Activated CD4-positive, alpha-beta memory T cell treated with anti-CD3 and anti-CD28 coated beads for 36 hours (primary cell): ENCODE results near the gene AASDHPPT. TPM values are rescaled to one million over a fixed set of nuclear protein-coding genes. Genes with fewer than 3 reads are reported as not detected.
A peak's percentile ranks its signal among the peaks of the same experiment; 100 is the strongest.
"Not testable (repeated sequence)": the region's sequence is repeated elsewhere in the genome, so short reads cannot be mapped to it uniquely, and the experiment has no call there.

Experiments used
- CTCF ChIA-PET: fragments of 350-600 bp; sonication (Branson Sonifier 250); formaldehyde crosslinking; loops from one replicate; lab custom pipeline; 2021; ENCODE audit warnings: antibody characterized with exemption, inconsistent platforms; lab: Charles Lee
- POLR2A ChIA-PET: fragments of 350-600 bp; sonication (Branson Sonifier 250); formaldehyde crosslinking; loops from one replicate; lab custom pipeline; 2021; ENCODE audit warnings: antibody characterized with exemption; lab: Charles Lee
- DNase-seq: peaks from one replicate; pipeline ENCODE4 v3.0.0-alpha.2; 2020
- H3K27ac Mint-ChIP-seq: one replicate; pipeline ENCODE4 v1.8.0; 2021; ENCODE audit warnings: mixed read lengths
- H3K27me3 Mint-ChIP-seq: one replicate; pipeline ENCODE4 v1.8.0; 2021; ENCODE audit warnings: mixed read lengths
- H3K36me3 Mint-ChIP-seq: one replicate; pipeline ENCODE4 v1.8.0; 2021; ENCODE audit warnings: mixed read lengths
- H3K4me1 Mint-ChIP-seq: one replicate; pipeline ENCODE4 v1.8.0; 2021; ENCODE audit warnings: low read depth, mixed read lengths
- H3K4me3 Mint-ChIP-seq: one replicate; pipeline ENCODE4 v1.8.0; 2021; ENCODE audit warnings: mild to moderate bottlenecking, mixed read lengths
- H3K9me3 Mint-ChIP-seq: one replicate; pipeline ENCODE4 v1.8.0; 2021; ENCODE audit warnings: mixed read lengths
- intact Hi-C: fragments of 100-400 bp; cut with micrococcal nuclease; formaldehyde crosslinking; loops from one replicate; pipeline ENCODE4 v1.15.1; 2023
- total RNA-seq, 2 experiments: library from RNA; stranded (reverse); gene quantifications; one replicate each; pipeline ENCODE4 v1.2.3, GENCODE V29; 2021

AASDHPPT gene, protein sequence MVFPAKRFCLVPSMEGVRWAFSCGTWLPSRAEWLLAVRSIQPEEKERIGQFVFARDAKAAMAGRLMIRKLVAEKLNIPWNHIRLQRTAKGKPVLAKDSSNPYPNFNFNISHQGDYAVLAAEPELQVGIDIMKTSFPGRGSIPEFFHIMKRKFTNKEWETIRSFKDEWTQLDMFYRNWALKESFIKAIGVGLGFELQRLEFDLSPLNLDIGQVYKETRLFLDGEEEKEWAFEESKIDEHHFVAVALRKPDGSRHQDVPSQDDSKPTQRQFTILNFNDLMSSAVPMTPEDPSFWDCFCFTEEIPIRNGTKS
- 10 to 100 TPM; 39.4 to 41.8 TPM for total RNA-seq

DNA sequence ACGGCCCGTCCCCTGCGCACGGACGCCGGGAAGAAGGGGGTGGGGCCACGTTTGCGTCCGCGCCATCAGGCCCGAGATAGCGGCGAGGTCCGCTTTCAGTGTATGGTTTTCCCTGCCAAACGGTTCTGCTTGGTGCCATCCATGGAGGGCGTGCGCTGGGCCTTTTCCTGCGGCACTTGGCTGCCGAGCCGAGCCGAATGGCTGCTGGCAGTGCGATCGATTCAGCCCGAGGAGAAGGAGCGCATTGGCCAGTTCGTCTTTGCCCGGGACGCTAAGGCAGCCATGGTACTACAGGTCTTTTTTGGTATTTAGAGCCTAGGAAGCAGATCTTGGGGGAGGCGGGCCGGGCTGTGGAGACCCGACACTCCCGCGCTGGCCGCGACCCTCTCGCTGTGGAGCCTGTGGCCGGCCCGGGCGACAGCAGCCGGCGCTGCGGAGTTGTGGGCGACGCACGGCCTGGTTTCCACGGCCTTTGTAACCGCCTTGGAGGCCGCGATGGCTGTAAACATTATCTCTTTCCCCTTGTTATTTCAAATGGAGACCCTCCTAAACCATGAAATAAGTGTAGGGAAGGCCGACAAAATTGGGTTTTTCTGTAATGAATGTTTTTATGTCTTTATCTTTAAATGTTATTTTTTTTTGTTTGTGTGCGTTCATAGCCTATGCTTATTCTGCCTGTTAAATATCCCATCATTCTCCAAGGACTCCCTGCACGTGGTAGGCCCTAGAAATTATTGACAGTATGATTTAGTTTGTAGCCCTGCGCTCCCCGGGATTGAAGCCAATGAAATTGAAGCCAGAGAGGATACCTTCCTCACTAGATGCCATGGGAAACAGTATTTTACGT, at the start of gene AASDHPPT:
TSS of gene AASDHPPT (plus strand) at position 54 of the 847 bp plus-strand sequence. CDS start at position 103, 49 bp downstream.
- Mint-ChIP-seq H3K4me1 (peaks cover 58% of the 10 kb centered on the region), H3K27me3 (no peaks in the 10 kb centered on the region), H3K27ac (peak within 1 kb of the TSS; percentile 96), H3K9me3 (no peaks in the 10 kb centered on the region), H3K4me3 (peak within 1 kb of the TSS; percentile 96), H3K36me3 (peaks cover 20% of the 10 kb centered on the region)
- DNase-seq: no peak
- ChIA-PET POLR2A (interaction anchor here (1.3 to 2.6 kb wide), 4 partner anchors 7 to 16 kb away, joined by 4 to 6 read pairs (median 4); no protein-coding TSS in a partner anchor), CTCF (interaction anchor here (0.9 to 1.8 kb wide), 3 partner anchors 9 to 15 kb away, joined by 4 to 10 read pairs (median 8); no protein-coding TSS in a partner anchor)
- intact Hi-C loops: loop anchor here (1.0 to 5.0 kb wide), 6 partner anchors 13 to 1487 kb away; partner anchors contain the start of genes ALKBH8, CWF19L2 and MSANTD4

DNA sequence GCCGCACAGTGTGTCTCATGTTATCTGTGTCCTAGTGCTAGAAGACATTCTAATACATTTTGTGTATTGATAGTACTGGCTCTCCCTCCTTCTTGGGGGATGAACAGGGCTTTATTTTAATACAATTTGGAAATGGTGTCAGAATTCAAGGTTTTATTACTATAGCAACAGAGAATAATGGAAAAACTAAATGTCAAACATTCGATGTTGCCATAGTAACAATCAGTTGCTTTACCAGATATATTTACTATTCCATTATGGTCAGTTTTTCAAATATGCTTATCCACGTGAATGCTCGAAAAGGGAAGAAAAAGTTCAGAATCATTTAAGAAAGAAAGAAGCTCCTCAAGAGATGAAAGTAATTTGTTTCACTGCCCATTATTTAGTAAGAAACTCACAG, 46.9 kb upstream of the AASDHPPT start:
- no peak for DNase-seq
- peaks cover 7% of the 10 kb centered on the region for H3K9me3 Mint-ChIP-seq
- peaks cover 4% of the 10 kb centered on the region for H3K4me1 Mint-ChIP-seq
- H3K36me3 Mint-ChIP-seq: no peaks in the 10 kb centered on the region
- ChIA-PET CTCF (no interaction called here), POLR2A (no interaction called here)
- no peak overlapping the region for H3K4me3 Mint-ChIP-seq
- H3K27me3 Mint-ChIP-seq: peaks cover 28% of the 10 kb centered on the region
- no peak overlapping the region for H3K27ac Mint-ChIP-seq
- intact Hi-C loops: loop anchor here (1.0 kb wide), 1 partner anchor 8 kb away; the partner anchor contains the start of gene MSANTD4

DNA sequence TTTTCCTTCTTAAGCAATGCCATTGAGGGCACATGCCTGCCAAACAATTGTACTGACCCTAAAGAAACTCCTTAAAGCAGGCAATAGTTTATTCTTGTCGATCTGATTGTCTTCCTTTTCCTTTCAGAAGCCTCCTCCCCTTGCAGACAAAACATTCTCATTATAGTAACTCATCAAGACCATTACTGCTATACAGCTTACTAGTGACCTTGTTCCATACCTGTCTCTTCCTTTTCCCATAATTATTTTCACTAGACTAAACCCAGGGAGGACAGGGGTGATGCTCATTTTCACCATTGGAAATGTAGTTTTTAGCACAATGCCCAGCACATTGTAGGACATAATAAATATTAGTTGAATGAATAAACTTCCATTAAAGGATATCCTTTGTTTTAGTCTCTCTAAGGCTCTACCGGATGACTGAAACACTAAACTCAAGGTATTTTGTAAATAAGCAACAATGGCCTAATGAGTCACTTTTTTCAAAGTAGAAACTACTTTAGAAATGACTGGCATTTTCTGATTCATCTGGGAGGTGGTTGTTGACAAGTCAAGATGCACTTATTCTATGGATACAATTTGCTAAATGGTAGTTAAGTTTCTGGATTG, 46.2 kb upstream of the AASDHPPT start:
- H3K4me3 Mint-ChIP-seq: no peak overlapping the region
- POLR2A ChIA-PET: no interaction called here
- intact Hi-C loops: loop anchor here (1.0 kb wide), 1 partner anchor 9 kb away; the partner anchor contains the start of gene MSANTD4
- no peak overlapping the region for H3K27ac Mint-ChIP-seq
- H3K4me1 Mint-ChIP-seq: peaks cover 4% of the 10 kb centered on the region
- H3K9me3 Mint-ChIP-seq: peaks cover 7% of the 10 kb centered on the region
- H3K36me3 Mint-ChIP-seq: no peaks in the 10 kb centered on the region
- no peak for DNase-seq
- peaks cover 30% of the 10 kb centered on the region for H3K27me3 Mint-ChIP-seq
- CTCF ChIA-PET: no interaction called here

DNA sequence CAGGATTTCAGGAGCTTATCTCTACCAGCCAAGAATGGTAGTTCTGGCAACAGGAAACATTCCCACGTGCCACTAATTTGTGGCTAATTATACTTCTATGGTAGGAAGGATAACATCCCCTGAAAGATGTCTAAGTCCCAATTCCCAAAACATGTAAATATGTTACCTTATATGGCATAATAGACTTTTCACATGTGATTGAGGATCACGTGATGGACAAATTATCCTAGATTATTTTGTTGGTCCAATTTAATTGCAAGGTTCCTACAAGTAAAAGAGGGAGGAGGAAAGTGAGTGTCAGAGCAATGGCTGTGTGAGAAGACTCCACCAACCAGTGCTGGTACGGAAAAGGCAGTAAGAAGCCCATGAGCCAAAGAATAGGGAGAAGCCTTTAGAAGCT, 45.5 kb upstream of the AASDHPPT start:
- H3K36me3 Mint-ChIP-seq: no peaks in the 10 kb centered on the region
- peaks cover 31% of the 10 kb centered on the region for H3K27me3 Mint-ChIP-seq
- intact Hi-C loops: loop anchor here (1.0 kb wide), 1 partner anchor 10 kb away; the partner anchor contains the start of gene MSANTD4
- no peak overlapping the region for H3K4me3 Mint-ChIP-seq
- CTCF ChIA-PET: no interaction called here
- peaks cover 4% of the 10 kb centered on the region for H3K4me1 Mint-ChIP-seq
- DNase-seq: no peak
- peaks cover 5% of the 10 kb centered on the region for H3K9me3 Mint-ChIP-seq
- H3K27ac Mint-ChIP-seq: no peak overlapping the region
- POLR2A ChIA-PET: no interaction called here

DNA sequence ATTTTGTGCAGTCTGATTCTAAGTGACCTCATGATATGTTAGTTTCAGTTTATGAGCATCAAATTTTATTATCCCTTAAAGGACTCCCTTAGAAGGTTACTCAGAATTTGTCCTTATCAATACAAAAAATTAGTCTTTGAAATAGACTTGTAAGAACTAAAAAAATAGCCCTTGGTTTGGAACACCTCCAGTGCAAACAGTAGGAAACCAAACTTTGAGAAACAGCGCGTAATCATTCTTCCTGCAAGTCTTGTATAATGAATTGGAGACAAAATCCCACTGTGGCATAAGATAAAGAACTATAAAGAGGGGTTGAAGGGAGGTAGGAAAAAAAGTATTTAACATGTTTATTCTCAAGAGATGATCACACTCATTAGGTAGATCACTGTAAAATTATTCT, 44.6 kb upstream of the AASDHPPT start:
- Mint-ChIP-seq H3K27ac (no peak overlapping the region), H3K27me3 (peaks cover 33% of the 10 kb centered on the region), H3K4me1 (peaks cover 4% of the 10 kb centered on the region), H3K36me3 (no peaks in the 10 kb centered on the region), H3K4me3 (no peak overlapping the region), H3K9me3 (no peaks in the 10 kb centered on the region)
- POLR2A ChIA-PET: no interaction called here
- CTCF ChIA-PET: no interaction called here
- intact Hi-C loops: no loop called here
- no peak for DNase-seq

DNA sequence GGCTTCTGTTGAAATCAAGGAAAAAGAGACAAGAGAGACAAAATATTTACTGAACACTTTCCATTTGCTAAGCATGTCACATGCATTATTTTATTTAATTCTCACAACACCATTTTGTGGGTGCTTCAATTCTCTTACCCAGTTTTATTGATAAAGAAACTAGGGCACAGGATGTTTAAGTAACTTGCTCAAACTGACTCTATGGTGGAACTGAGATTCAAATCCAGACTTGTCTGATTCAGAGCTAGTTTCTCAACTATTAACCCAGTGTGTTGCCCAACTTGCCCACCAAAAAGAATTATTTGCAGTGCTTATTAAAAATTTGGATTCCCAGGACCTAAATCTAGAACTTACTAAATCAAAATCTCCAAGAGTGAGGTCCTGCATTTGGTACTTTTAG, 33.9 kb upstream of the AASDHPPT start:
- ChIA-PET POLR2A (no interaction called here), CTCF (no interaction called here)
- peaks cover 7% of the 10 kb centered on the region for H3K27me3 Mint-ChIP-seq
- DNase-seq: no peak
- no peak overlapping the region for H3K4me3 Mint-ChIP-seq
- intact Hi-C loops: no loop called here
- H3K4me1 Mint-ChIP-seq: peaks cover 3% of the 10 kb centered on the region
- no peaks in the 10 kb centered on the region for H3K36me3 Mint-ChIP-seq
- H3K27ac Mint-ChIP-seq: no peak overlapping the region
- H3K9me3 Mint-ChIP-seq: no peaks in the 10 kb centered on the region

DNA sequence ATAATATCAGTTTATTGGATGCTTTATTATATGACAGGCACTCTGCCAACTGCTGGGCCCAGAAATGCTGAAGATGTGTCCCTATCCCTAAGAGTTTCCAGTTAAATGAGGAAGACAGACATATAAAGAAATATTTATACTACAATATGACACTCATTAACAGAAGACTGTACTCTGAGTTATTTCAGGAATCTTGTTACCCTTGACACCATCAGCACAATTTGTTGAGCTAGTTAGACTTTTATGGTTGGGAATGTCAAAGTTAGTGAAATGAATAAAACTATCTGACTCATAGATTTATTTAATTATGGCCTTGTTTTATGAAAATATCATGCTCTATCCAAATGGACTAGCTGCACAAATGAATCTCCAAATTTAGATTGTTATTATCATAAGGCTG, 29.8 kb upstream of the AASDHPPT start:
- peaks cover 3% of the 10 kb centered on the region for H3K4me1 Mint-ChIP-seq
- no peaks in the 10 kb centered on the region for H3K9me3 Mint-ChIP-seq
- H3K27me3 Mint-ChIP-seq: peaks cover 3% of the 10 kb centered on the region
- H3K36me3 Mint-ChIP-seq: no peaks in the 10 kb centered on the region
- intact Hi-C loops: no loop called here
- no peak overlapping the region for H3K27ac Mint-ChIP-seq
- no peak overlapping the region for H3K4me3 Mint-ChIP-seq
- CTCF ChIA-PET: no interaction called here
- POLR2A ChIA-PET: no interaction called here
- DNase-seq: no peak

DNA sequence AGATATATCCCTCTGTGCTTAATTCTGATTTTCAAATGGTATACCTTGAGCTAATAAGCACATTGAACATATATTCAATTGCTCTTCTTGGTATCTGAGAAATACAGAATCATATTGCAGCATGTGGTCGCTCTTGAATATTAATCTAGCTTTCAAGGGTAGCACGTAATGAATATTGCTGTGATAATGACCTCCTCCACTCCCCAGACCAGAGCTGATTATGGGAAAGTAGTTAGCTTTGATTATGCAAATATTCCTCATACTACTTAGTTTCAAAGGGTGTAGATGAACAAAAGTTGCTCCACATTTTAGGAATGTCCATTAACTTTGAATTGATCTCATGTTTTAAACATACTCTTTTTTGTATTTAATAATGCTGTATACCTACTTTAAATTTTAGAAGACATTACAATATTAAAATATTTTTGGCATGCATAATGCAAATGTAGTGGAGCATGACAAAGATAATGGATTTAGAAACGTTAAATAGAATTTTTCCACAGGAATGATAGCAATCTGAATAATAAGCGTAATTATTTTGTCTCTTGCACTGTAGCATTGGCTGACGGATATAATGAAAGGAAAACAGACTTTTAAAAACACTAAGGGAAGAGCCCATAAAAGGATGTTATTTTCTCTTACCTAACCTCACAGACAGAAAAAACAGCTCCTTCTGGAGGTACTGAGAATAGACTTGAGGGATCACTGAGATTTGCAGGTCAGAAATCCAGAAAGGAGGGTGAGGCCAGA, 27.6 kb upstream of the AASDHPPT start:
- no peak overlapping the region for H3K4me3 Mint-ChIP-seq
- no peaks in the 10 kb centered on the region for H3K9me3 Mint-ChIP-seq
- no peaks in the 10 kb centered on the region for H3K27me3 Mint-ChIP-seq
- DNase-seq: no peak
- CTCF ChIA-PET: interaction anchor here (0.6 kb wide), 2 partner anchors 44 to 909 kb away, joined by 3 read pairs; no protein-coding TSS in a partner anchor
- H3K36me3 Mint-ChIP-seq: peaks cover 4% of the 10 kb centered on the region
- H3K4me1 Mint-ChIP-seq: no peaks in the 10 kb centered on the region
- POLR2A ChIA-PET: no interaction called here
- no peak overlapping the region for H3K27ac Mint-ChIP-seq
- intact Hi-C loops: no loop called here

DNA sequence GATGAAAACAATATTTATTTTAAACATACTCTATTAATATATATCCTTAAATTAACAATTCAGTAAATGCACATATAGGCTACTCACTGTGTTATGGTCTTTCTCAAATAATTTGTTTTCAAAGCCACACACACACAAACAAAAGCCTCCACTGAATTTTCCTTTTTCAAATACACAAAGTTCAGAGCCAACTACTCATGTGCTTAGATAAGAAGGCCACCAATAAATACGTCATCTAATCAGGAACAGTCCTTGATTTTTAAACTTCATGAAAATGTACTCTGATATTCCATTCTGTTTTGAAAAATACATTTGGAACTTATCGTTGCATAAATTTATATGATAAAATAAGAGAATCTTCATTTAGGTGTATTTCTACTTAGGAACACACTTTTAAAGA, 26.4 kb upstream of the AASDHPPT start:
- no peak for DNase-seq
- H3K9me3 Mint-ChIP-seq: no peaks in the 10 kb centered on the region
- no peak overlapping the region for H3K4me3 Mint-ChIP-seq
- peaks cover 4% of the 10 kb centered on the region for H3K36me3 Mint-ChIP-seq
- no peaks in the 10 kb centered on the region for H3K27me3 Mint-ChIP-seq
- intact Hi-C loops: no loop called here
- ChIA-PET CTCF (no interaction called here), POLR2A (no interaction called here)
- H3K4me1 Mint-ChIP-seq: no peaks in the 10 kb centered on the region
- no peak overlapping the region for H3K27ac Mint-ChIP-seq

DNA sequence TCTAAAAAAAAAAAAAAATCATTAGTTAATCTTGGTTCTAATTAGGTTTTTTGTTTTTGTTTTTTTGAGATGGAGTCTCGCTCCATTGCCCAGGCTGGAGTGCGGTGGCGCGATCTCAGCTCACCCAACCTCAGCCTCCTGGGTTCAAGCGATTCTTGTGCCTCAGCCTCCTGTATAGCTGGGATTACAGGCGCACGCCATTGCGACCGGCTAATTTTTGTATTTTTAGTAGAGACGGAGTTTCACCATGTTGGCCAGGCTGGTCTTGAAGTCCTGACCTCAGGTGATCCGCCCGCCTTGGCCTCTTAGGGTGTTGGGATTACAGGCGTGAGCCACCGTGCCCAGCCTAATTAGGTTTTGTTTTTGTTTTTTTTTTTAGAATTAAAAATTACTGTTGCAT, 19.1 kb upstream of the AASDHPPT start:
- H3K4me1 Mint-ChIP-seq: peaks cover 18% of the 10 kb centered on the region
- H3K27ac Mint-ChIP-seq, DNase-seq, intact Hi-C loops, H3K4me3 Mint-ChIP-seq, H3K9me3 Mint-ChIP-seq, H3K36me3 Mint-ChIP-seq, CTCF ChIA-PET, H3K27me3 Mint-ChIP-seq, POLR2A ChIA-PET: not testable (repeated sequence)

DNA sequence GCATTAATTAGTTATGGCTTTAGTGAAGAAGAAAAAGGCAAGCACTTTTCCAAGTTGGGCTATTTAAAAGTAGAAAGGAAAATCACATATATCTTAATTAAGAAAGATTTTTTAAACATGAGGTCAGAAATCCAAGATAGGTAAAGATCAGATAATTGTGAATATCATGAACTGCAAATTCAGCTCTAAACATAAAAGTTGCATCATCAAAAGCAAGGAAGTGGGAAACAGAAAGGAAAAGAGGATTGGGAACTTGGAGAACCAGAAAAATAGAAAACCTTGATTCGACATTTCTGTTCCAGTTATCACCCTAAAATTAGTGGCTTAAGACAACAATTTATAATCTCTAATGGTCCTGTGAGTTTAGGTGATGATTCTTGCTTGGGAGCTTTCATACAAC, 17.8 kb upstream of the AASDHPPT start:
- DNase-seq: no peak
- no peaks in the 10 kb centered on the region for H3K27me3 Mint-ChIP-seq
- H3K27ac Mint-ChIP-seq: no peak overlapping the region
- intact Hi-C loops: no loop called here
- H3K4me1 Mint-ChIP-seq: peaks cover 18% of the 10 kb centered on the region
- POLR2A ChIA-PET: no interaction called here
- H3K36me3 Mint-ChIP-seq: peaks cover 6% of the 10 kb centered on the region
- no peaks in the 10 kb centered on the region for H3K9me3 Mint-ChIP-seq
- no peak overlapping the region for H3K4me3 Mint-ChIP-seq
- CTCF ChIA-PET: no interaction called here
